NCI-H2081 (cell line): ENCODE results near the gene SRI.

Source experiments
- DNase-seq, 2 experiments: peaks; one replicate each; lab custom pipeline; 2025; lab: John Stamatoyannopoulos, UW

Gene SRI

GRCh38 chr7:88224601-88225275, 4.9 kb upstream of the SRI start:
- DNase-seq, result no peak

GRCh38 chr7:88223265-88223664, 3.4 kb upstream of the SRI start:
- DNase-seq, result no peak

- peak; percentile 56 to 71 for DNase-seq
Observed at GRCh38 chr7:88218836-88219605, 817 bp downstream of the SRI start.

GRCh38 chr7:88218429-88218745, 1.5 kb downstream of the SRI start:
- DNase-seq, result no peak

GRCh38 chr7:88217675-88218428, 2.0 kb downstream of the SRI start:
- no peak for DNase-seq

- no peak for DNase-seq
Observed at GRCh38 chr7:88216276-88216675, 3.6 kb downstream of the SRI start.

- DNase-seq, result no peak
Observed at GRCh38 chr7:88215295-88215694, 4.5 kb downstream of the SRI start.

- DNase-seq, result no peak
Observed at GRCh38 chr7:88214456-88214855, 5.4 kb downstream of the SRI start.

- DNase-seq, result no peak
Observed at GRCh38 chr7:88212918-88213317, 6.9 kb downstream of the SRI start.

GRCh38 chr7:88208521-88208920, 11.3 kb downstream of the SRI start:
- DNase-seq, result no peak

- DNase-seq, result no peak
Observed at GRCh38 chr7:88206254-88206653, 13.6 kb downstream of the SRI start.

GRCh38 chr7:88205179-88205578, 14.7 kb downstream of the SRI start:
- DNase-seq, result no peak

- DNase-seq, result no peak
Observed at GRCh38 chr7:88204525-88205110, 15.2 kb downstream of the SRI start.

GRCh38 chr7:88203401-88203800, 16.4 kb downstream of the SRI start:
- DNase-seq, result no peak

- DNase-seq, result no peak
Observed at GRCh38 chr7:88202799-88203198, 17.0 kb downstream of the SRI start.

- no peak for DNase-seq
Observed at GRCh38 chr7:88202278-88202677, 17.6 kb downstream of the SRI start.

GRCh38 chr7:88201305-88201704, 18.5 kb downstream of the SRI start:
- DNase-seq, result no peak

GRCh38 chr7:88200789-88201188, 19.0 kb downstream of the SRI start:
- peak; percentile 86 to 92 for DNase-seq

GRCh38 chr7:88200261-88200660, 19.6 kb downstream of the SRI start:
- DNase-seq, result no peak

GRCh38 chr7:88191911-88192310, 27.9 kb downstream of the SRI start:
- no peak for DNase-seq

GRCh38 chr7:88185650-88186049, 34.2 kb downstream of the SRI start:
- peak in 1 of 2 experiments; percentile 29 for DNase-seq

- DNase-seq, result no peak
Observed at GRCh38 chr7:88184848-88185304, 35.0 kb downstream of the SRI start.

GRCh38 chr7:88183051-88183450, 36.8 kb downstream of the SRI start:
- DNase-seq, result no peak
